GM12891 (cell line): ENCODE measurements around the gene ARHGAP35.

Experiments
- POLR2A ChIP-seq: IDR thresholded peaks from 2 replicates; pipeline ENCODE4 v1.6.1; 2011; ENCODE audit warnings: low read depth, low read length, control low read depth
- POLR2AphosphoS5 ChIP-seq: IDR thresholded peaks from 2 replicates; pipeline ENCODE4 v1.6.1; 2011; ENCODE audit warnings: low read depth, low read length, control low read depth
- SPI1 ChIP-seq: IDR thresholded peaks from 2 replicates; pipeline ENCODE4 v1.6.1; 2011; ENCODE audit warnings: low read depth, low read length, control low read depth
- TAF1 ChIP-seq: IDR thresholded peaks from 2 replicates; pipeline ENCODE4 v1.6.1; 2011; ENCODE audit warnings: low read depth, low read length, control low read depth

DNA sequence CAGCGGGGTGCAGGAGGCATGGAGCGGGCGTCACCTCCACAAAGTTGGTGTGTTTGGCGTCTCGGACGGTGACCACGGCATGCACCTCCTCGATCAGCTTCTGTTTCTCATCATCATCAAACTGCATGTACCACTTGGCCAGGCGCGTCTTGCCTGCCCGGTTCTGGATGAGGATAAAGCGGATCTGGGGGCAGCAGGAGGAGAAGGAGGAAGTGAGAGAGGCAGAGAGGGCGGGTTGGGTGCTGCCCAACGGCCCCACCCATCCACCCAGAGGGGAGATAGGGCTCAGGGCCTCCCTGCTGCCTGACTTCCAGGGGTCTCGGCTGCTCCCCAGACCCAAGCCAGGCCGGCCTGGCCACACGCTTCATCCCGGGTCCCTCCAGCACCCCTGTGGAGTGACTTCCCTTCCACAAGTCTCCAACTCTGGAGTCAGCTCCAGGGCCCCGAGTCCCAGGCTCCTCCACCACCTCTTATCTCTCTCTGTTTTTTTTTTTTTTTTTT, 14.8 kb upstream of the ARHGAP35 start:
- TF ChIP-seq POLR2AphosphoS5: no peak
- TF ChIP-seq TAF1: no peak
- TF ChIP-seq POLR2A: no peak
- TF ChIP-seq SPI1: peak; percentile 46
